Astrocyte of the spinal cord (primary cell): ENCODE results near the gene FCRL6.

ENCODE experiments used
- DNase-seq: peaks from one replicate; pipeline ENCODE4 v3.0.0; 2011; ENCODE audit warnings: low read depth, low spot score
- H3K4me3 ChIP-seq: 2 replicates; pipeline ENCODE4 v1.5.1; 2011; ENCODE audit warnings: low read depth, mild to moderate bottlenecking, low read length, moderate library complexity
- CTCF ChIP-seq: IDR thresholded peaks from 2 replicates; pipeline ENCODE4 v1.5.1; 2012; ENCODE audit warnings: low read depth, mild to moderate bottlenecking, low read length, inconsistent platforms
- in situ Hi-C: cut with HindIII; loops from 2 replicates; pipeline ENCODE4 v1.10.0; 2017; ENCODE audit warnings: low sequenced_read_pairs

The FCRL6 gene

GRCh38 chr1:159848326-159848725, 46.2 kb downstream of the FCRL6 start:
- H3K4me3 ChIP-seq: no peak overlapping the region
- DNase-seq: no peak
- TF ChIP-seq CTCF: no peak
- in situ Hi-C loops: no loop called here

GRCh38 chr1:159849626-159850366, 47.6 kb downstream of the FCRL6 start:
- in situ Hi-C loops: no loop called here
- H3K4me3 ChIP-seq: no peak overlapping the region
- no peak for TF ChIP-seq CTCF
- DNase-seq: peak; percentile 25

GRCh38 chr1:159851407-159851806, 49.2 kb downstream of the FCRL6 start:
- TF ChIP-seq CTCF: peak; percentile 17
- no peak for DNase-seq
- in situ Hi-C loops: no loop called here
- H3K4me3 ChIP-seq: no peak overlapping the region

GRCh38 chr1:159853417-159854115, 51.4 kb downstream of the FCRL6 start:
- H3K4me3 ChIP-seq: peak overlapping the region; percentile 51

GRCh38 chr1:159854116-159854692, 52.0 kb downstream of the FCRL6 start:
- in situ Hi-C loops: no loop called here
- no peak for TF ChIP-seq CTCF
- peak; percentile 57 for DNase-seq
- peak overlapping the region; percentile 51 for H3K4me3 ChIP-seq

More at GRCh38 chr1:159853417-159854115, 51.4 kb downstream of the FCRL6 start:
- in situ Hi-C loops: no loop called here
- DNase-seq: peak; percentile 48
- no peak for TF ChIP-seq CTCF

- peak overlapping the region; percentile 51 for H3K4me3 ChIP-seq
- TF ChIP-seq CTCF: no peak
- peak; percentile 88 for DNase-seq
- in situ Hi-C loops: no loop called here
Observed at GRCh38 chr1:159854693-159855192, 52.6 kb downstream of the FCRL6 start.
